HG02981 (cell line): ENCODE measurements around the gene CHODL.

Source experiments
- ATAC-seq: cut with Tn5 transposase; IDR thresholded peaks from one replicate; pipeline ENCODE4 v1.9.1; 2021; ENCODE audit warnings: mild to moderate bottlenecking, moderate library complexity; ENCODE audit not compliant: unreplicated experiment

Gene CHODL

GRCh38 chr21:18285379-18285778, 40.7 kb downstream of the CHODL start:
- ATAC-seq = no peak

- no peak for ATAC-seq
These were observed 45.2 kb downstream of the CHODL start for GRCh38 chr21:18289876-18290275.

- ATAC-seq = no peak
These were observed 49.5 kb downstream of the CHODL start for GRCh38 chr21:18294100-18294499.

- ATAC-seq = no peak
These were observed 53.6 kb downstream of the CHODL start for GRCh38 chr21:18298228-18298627.
